SU-DHL-6 (cell line): ENCODE data around the gene FLII.

Experiments
- H2AFZ ChIP-seq: fragments of 200-600 bp; sonication (generic); 2 replicates; pipeline ENCODE4 v1.6.1; 2014; ENCODE audit warnings: low read depth, mild to moderate bottlenecking, moderate library complexity, mixed read lengths, antibody characterized with exemption, low read length; ENCODE audit not compliant: severe bottlenecking
- H3F3A ChIP-seq: fragments of 200-600 bp; shearing (Covaris generic); 2 replicates; pipeline ENCODE4 v1.6.0; 2016; ENCODE audit warnings: antibody characterized with exemption, mild to moderate bottlenecking; ENCODE audit not compliant: insufficient read depth
- H3K27ac ChIP-seq: fragments of 200-600 bp; sonication (generic); 2 replicates; pipeline ENCODE4 v1.5.1; 2016; ENCODE audit warnings: low read depth, mild to moderate bottlenecking, low read length, moderate library complexity, mixed read lengths
- H3K27me3 ChIP-seq: fragments of 200-600 bp; sonication (generic), shearing (Covaris generic); 2 replicates; pipeline ENCODE4 v1.6.0; 2014; ENCODE audit warnings: mild to moderate bottlenecking, low read length
- H3K36me3 ChIP-seq: fragments of 200-600 bp; sonication (generic); 2 replicates; pipeline ENCODE4 v1.6.1; 2014; ENCODE audit warnings: mild to moderate bottlenecking, low read length, mixed read lengths
- H3K4me2 ChIP-seq: fragments of 300-600, 200-600 bp; shearing (Covaris generic), sonication (generic); 2 replicates; pipeline ENCODE4 v1.6.0; 2014; ENCODE audit warnings: low read length, low read depth, mild to moderate bottlenecking; ENCODE audit not compliant: poor library complexity, severe bottlenecking
- H3K4me3 ChIP-seq: fragments of 200-600 bp; sonication (generic); 2 replicates; pipeline ENCODE4 v1.5.1; 2014; ENCODE audit warnings: antibody characterized with exemption, low read length, mild to moderate bottlenecking, mixed read lengths; ENCODE audit not compliant: insufficient read depth, poor library complexity, severe bottlenecking
- H3K79me2 ChIP-seq: fragments of 200-600 bp; sonication (generic); 2 replicates; pipeline ENCODE4 v1.6.1; 2014; ENCODE audit warnings: mild to moderate bottlenecking, low read length, moderate library complexity; ENCODE audit not compliant: insufficient read depth
- H3K9ac ChIP-seq: fragments of 200-600 bp; sonication (generic); 2 replicates; pipeline ENCODE4 v1.7.0; 2014; ENCODE audit warnings: mild to moderate bottlenecking, low read length
- H3K9me2 ChIP-seq: fragments of 200-600 bp; sonication (generic); replicated peaks from 2 replicates; pipeline ENCODE4 v1.6.1; 2014; ENCODE audit warnings: low read length; ENCODE audit not compliant: insufficient read depth
- H3K9me3 ChIP-seq: fragments of 200-600 bp; sonication (generic); 2 replicates; pipeline ENCODE4 v1.6.1; 2014; ENCODE audit warnings: low read length, mixed read lengths; ENCODE audit not compliant: insufficient read depth
- H4K20me1 ChIP-seq: fragments of 200-600 bp; sonication (generic); 2 replicates; pipeline ENCODE4 v1.6.1; 2014; ENCODE audit warnings: low read depth, mild to moderate bottlenecking, antibody characterized with exemption, low read length, moderate library complexity, mixed read lengths
- CTCF ChIP-seq: fragments of 200-600 bp; sonication (generic); IDR thresholded peaks from one replicate; pipeline ENCODE4 v1.5.1; 2017; ENCODE audit warnings: antibody characterized with exemption, mild to moderate bottlenecking, low read length, moderate library complexity; ENCODE audit not compliant: insufficient read depth, poor library complexity, severe bottlenecking
- EZH2phosphoT487 ChIP-seq: fragments of 200-600 bp; sonication (generic), shearing (Covaris generic); conservative IDR thresholded peaks from 2 replicates; pipeline ENCODE4 v1.6.1; 2018; ENCODE audit warnings: mild to moderate bottlenecking, antibody characterized with exemption, low read length, moderate library complexity, mixed read lengths

FLII gene

GRCh38 chr17:18228176-18228682 lies 30.3 kb downstream of the FLII start:
- Histone ChIP-seq H3K4me3 (no peak overlapping the region), H3K4me2 (no peak overlapping the region), H3K9ac (no peak overlapping the region), H3K27me3 (no peaks in the 10 kb centered on the region), H3K27ac (no peak overlapping the region), H4K20me1 (no peaks in the 10 kb centered on the region), H3F3A (no peaks in the 10 kb centered on the region), H3K9me2 (no peaks in the 10 kb centered on the region), H3K36me3 (no peaks in the 10 kb centered on the region), H2AFZ (no peak overlapping the region), H3K9me3 (no peaks in the 10 kb centered on the region), H3K79me2 (no peaks in the 10 kb centered on the region)
- no peak for TF ChIP-seq EZH2phosphoT487
- no peak for TF ChIP-seq CTCF

DNA sequence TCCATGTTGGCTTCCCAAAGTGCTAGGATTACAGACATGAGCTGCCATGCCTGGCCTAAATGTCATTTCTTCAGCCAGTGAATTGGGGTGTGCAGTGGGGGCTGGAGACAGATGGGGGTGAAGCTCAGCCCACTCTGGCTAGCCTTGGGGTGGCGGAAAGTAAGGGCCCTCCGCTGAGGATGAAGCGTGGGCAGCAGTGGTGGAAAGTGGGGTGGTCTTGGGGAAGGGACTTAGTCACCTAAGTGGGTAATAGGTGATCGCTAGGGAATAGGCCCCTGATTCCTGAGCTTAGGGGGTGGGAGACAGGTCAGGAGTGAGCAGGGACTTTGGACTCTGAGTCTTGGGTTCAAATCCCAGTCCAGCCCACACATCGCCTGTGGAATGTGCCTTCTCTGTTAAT lies 30.9 kb downstream of the FLII start:
- Histone ChIP-seq H3F3A (no peaks in the 10 kb centered on the region), H3K27me3 (no peaks in the 10 kb centered on the region), H3K36me3 (no peaks in the 10 kb centered on the region), H3K4me2 (no peak overlapping the region), H3K9ac (no peak overlapping the region), H4K20me1 (no peaks in the 10 kb centered on the region), H3K9me2 (no peaks in the 10 kb centered on the region), H3K4me3 (no peak overlapping the region), H2AFZ (no peak overlapping the region), H3K9me3 (no peaks in the 10 kb centered on the region), H3K27ac (no peak overlapping the region), H3K79me2 (no peaks in the 10 kb centered on the region)
- TF ChIP-seq EZH2phosphoT487 = no peak
- TF ChIP-seq CTCF = no peak

DNA sequence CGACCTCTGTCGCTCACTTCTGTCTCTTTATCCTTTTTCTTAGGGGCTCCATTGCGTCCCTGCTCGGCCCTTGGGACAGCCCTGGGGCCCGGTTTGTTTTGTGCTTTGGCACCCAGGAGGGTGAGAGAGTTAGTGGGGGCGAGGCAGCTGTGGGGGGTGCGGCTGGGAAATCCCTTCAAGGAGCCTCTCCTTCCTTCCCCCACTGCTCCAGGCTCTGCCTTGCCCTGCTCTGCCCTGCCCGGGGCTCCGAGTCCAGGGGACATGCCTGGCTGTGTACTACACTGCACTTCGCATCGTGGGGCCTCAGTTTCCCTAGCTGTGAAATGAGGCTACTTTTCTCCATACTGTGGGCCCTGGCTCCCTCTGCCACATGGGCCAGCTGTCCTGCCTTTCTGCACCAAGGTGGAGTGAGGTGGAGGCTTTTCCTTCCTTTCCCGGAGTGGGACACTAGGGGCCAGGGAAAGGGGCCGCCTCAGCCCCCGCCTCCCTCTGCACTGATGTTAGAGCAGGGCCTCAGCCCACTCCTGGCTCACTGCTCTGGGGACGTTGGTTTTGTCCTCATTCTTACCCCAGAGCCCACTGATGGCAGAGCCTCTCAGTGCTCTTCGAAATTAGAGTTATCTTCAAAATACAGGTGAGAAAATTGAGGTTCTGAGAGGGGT lies 32.1 kb downstream of the FLII start:
- Histone ChIP-seq H3K4me3 (peak overlapping the region; percentile 77), H3K36me3 (no peaks in the 10 kb centered on the region), H3K4me2 (peak overlapping the region; percentile 95), H2AFZ (peak overlapping the region; percentile 65), H3K9me3 (no peaks in the 10 kb centered on the region), H3K9ac (peak overlapping the region; percentile 68), H3K79me2 (no peaks in the 10 kb centered on the region), H3K27ac (no peak overlapping the region), H3K27me3 (no peaks in the 10 kb centered on the region), H3K9me2 (no peaks in the 10 kb centered on the region), H3F3A (no peaks in the 10 kb centered on the region), H4K20me1 (no peaks in the 10 kb centered on the region)
- no peak for TF ChIP-seq CTCF
- no peak for TF ChIP-seq EZH2phosphoT487
